Hematopoietic multipotent progenitor cell treated with erythropoietin and hydrocortisone succinate and interleukin-3 and kit ligand, for 4 days (in vitro differentiated cells): Measurements from ENCODE around the gene BET1L.
"Not testable (repeated sequence)": the region's sequence is repeated elsewhere in the genome, so short reads cannot be mapped to it uniquely, and the experiment has no call there.

ENCODE experiments used
- DNase-seq: peaks from one replicate; pipeline ENCODE4 v3.0.0-alpha.2; 2015

BET1L gene, protein sequence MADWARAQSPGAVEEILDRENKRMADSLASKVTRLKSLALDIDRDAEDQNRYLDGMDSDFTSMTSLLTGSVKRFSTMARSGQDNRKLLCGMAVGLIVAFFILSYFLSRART

DNA sequence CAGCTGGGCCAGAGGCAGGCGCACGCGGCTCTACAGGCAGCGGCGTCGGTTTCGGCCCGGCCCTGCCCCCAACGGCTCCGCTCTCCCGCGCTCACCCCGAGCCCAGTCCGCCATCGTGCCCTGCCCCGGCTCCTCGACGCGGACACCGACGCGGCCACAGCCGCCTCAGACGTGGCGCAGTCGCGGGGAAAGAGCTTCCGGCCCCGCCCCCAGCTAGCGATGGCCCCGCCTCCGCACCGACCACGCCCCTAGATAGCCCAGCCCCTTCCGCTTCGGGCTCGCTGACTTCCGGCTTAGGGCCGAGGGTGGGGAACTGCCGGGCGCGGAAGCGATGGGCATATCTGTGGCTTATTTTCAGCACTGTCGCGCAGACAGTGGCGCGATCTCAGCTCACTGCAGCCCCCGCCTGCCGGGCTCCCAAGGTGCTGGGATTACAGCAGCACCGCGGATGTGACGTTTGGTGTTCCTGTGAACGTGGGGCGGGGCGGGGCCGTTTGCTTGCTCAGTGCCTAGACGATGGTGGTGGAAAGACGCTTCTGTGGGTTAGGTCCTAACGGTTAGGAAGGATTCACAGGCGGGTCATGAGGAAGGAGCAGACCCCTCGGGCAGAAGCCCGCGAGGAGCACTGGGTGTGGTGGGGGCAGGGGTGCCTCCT, at the start of gene BET1L, which contains the start of gene RIC8A:
Gene BET1L (minus strand): TSS at position 192 of the 655 bp plus-strand sequence. CDS start 78 bp downstream, at position 114.
Gene RIC8A (plus strand): TSS at position 501 of the 655 bp plus-strand sequence. CDS start 1,147 bp downstream, outside the sequence.
- peak; percentile 100 for DNase-seq

DNA sequence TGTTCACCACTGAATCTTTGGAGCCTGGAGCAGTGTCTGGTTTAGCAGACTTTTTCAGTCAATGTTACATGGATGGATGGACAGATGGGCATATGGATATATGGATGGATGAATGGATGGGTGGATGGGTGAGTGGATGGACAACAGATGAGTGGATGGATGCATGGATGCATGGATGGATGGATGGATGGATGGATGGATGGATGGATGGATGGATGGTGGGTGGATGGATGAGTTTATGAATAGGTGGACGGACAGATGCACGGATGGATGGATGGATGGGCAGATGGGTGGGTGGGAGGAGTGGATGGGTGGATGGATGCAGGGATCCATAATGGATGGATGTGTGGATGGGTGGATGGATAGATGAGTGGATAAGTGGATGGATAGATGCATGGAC, 48.6 kb upstream of the BET1L start:
- DNase-seq = no peak

DNA sequence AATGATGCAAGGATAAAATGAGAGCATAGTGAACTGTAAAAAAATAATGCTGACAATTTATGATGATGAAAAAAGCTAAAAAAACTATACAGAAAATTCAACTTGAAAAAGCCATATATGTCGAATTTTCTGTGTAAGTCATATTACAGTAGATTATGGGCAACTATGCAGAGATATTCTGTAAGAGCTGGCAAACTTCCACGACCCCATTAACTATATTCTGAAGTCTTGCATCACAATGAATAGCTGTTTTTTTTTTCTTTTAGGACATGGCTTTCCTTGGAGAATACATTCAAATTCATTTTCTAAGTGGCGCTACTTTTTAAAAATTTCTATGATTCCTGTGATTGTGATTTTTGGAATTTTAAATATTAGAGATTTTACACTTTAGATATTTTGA, 48.0 kb upstream of the BET1L start:
- DNase-seq = peak; percentile 47

DNA sequence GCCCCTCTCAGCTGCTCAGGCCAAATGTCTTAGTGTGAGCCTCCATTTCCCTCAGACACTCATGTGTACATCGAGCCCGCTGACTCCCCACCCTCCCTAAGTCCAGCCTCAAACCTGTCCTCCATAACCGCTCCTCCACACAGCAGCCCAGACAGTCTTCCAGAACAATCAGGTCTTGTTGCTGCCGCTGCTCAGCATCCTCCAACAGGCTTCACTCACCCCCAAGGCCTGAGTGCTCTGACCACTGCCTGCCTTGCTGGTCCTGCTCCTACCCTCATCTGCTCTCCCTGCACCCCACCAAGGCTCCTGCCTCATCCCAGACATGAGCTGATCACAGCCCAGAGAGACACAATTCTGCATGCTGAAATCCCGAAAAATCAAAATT, 46.7 kb upstream of the BET1L start:
- DNase-seq = no peak

DNA sequence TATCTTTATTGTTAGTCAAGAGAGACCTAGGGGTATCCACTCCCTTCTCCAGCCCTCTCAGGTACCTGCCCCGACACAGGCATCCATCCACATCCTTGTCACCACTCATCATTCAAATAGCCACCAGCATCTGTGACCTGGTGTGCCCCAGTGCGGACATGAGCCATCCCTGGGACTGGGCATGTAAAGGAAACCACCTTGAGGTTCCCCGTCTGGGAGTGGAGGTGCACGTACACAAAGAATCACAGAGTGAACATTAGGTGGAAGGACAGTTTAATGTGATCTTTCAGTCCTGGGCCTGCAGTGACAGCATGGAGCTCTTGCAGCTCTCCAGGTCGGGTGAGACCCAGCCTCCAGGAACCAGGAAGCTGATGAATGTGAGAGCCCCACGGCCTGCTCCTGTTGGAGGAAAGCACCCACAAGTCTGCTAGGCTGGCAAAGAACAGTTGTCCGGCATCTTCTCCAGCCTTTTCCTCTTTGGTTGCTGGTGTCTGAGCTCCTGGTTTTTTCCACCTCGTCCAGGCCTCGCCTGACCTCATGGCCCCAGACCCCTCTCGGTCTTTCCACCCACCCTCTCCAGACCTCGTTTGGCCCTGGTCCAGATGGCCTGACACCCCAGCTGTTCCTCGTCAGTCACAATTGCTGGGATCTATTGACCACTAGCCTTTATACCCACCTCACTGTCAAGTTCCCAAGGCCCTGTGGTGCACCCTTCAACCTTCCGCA, 46.1 kb upstream of the BET1L start:
- no peak for DNase-seq

DNA sequence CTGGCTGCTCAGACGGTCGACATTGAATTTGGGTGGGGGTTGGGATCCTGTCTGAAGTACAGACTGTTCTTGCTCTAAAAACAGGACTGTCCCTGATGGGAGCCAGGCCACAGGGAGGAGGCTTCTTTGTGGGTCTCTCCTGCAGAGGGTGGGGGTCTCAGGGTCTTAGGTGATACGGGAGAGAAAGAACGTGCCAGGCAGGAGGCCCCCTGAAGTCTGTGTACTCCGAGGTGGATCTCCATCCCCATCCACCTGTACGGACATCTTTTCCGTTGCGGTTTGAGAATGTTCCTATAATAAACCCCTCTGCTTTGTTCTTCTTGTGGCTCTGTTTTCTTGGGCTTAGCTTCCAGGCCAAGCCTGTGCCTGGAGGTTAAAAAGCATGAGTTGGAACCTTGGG, 45.5 kb upstream of the BET1L start:
- no peak for DNase-seq

DNA sequence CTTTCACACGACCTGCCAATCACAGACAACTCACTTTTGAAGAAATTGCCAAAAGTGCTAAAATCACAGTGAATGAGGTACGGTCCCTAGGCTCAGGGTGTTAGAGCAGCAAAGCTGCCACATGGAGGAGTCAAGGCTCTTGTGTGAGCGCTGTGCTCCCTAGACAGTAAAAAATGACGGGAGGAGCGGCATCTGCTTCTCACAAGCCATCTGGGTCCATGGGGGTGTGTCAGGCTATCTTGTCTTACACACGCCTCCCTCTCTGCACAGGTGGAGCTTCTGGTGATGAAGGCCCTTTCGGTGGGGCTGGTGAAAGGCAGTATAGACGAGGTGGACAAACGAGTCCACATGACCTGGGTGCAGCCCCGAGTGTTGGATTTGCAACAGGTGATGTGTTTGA, 44.4 kb upstream of the BET1L start:
- peak; percentile 22 for DNase-seq

DNA sequence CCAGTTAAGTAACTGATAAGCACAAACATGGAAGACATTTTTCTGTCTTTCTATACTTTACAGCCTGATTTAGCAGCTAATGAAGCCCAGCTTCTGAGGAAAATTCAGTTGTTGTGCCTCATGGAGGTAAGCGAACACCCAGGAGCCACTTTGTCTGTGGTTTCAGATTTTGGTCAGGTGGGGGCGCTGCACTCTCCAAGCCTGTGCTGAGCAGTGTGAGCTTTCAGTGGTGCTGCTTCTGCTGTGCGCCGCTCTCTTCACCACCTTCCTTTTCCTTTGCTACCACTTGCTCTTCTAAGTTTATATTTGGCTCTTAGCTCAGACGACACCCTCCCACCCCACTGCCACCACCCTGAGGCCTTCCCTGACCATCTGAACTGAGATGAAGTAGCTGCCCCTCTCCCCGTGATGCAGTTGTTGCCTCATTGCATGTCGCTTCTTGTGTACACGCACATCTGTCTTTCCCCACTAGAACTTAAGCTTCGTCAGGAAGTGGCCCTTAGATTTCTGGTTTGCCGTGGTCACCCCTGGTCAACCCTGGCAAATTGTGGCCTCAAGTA, 43.6 kb upstream of the BET1L start:
- peak; percentile 78 for DNase-seq

DNA sequence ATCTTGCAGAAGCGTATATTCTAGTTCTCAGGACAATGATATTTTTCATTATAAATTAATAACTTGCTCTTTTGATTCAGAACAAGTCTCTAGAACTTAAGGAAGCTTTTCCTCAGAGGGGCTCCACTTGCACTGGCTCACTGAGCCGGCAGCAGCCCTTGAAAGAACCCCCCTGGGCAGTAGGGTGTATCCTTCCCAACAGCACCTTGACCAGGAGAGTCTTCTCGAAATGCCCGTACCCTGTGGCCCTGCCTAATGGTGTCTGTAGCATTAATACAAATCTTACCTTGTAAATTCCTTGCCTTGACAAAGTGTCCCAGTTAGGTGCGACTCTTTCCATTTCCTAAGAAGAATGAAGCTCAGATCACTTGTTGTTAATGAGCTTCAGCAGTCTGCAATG, 43.1 kb upstream of the BET1L start:
- no peak for DNase-seq

DNA sequence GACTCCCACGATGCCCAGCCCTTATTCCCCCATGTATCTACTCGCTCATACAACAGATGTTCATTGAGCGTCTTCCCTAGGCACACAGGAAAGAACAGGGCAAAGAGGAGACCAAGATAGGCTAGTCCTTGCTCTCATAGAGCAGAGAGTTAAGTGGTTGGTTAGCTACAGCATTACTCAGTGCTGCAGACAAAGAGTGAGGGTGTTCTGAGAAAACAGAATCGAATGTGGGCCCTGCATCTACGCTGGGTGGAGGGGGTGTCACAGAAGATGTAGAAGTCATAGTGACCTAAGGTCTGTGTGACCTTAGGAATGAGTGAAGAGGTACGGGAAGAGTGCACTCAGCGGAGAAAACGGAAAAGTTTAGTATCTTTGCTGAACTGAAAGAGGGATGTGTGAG, 41.9 kb upstream of the BET1L start:
- DNase-seq = no peak

DNA sequence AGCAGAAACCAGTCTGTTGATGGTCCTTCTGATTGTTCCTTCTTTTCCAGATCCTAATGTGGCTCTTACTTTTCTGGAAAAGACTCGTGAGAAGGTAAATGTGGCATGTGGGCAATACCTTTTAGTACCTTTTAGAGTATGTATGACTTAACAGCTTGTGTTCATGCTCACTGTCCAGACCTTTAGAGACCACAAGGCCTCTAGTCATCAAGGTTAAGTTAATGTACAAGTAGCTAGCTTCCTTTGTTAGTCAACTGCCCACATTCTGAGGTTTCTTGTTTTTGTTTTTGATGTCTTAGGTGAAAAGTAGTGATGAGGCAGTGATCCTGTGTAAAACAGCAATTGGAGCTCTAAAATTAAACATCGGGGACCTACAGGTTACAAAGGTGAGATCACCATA, 37.2 kb upstream of the BET1L start:
- no peak for DNase-seq

DNA sequence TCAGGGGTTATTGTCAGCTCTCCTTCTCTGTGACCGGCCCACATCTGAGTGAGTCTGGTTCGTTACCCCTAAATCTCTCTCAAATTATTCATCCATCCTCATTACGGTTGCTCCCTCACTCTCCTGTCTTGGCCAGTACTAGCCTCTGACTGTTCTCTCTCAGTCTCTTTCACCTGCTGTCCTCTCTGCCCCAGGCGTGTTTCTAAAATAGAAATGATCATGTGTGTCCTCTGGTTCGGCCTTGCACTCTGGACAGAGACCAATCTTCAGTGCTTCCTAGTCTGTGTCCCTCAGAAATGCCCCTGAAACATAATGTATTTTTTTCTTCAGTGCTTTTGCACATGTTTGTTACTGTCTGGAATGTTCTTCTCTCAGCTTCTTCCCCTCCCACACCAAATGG, 34.4 kb upstream of the BET1L start:
- DNase-seq = no peak

DNA sequence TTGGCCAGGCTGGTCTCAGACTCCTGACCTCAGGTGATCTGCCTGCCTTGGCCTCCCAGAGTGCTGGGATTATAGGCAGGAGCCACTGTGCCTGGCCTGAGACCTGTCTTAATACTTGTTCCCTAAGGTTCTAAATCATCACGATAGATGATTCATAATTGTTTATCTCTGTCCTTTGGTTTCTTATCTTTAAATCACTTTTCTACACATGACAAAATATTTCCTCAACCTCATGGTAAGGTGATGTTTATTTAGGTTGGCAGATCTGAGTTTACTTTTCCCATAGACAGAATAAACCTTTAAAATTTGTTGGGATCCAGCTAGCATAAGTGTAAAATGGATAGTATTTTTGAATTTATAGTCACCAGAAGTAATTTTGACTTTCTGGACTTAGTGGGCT, 33.1 kb upstream of the BET1L start:
- DNase-seq = no peak

DNA sequence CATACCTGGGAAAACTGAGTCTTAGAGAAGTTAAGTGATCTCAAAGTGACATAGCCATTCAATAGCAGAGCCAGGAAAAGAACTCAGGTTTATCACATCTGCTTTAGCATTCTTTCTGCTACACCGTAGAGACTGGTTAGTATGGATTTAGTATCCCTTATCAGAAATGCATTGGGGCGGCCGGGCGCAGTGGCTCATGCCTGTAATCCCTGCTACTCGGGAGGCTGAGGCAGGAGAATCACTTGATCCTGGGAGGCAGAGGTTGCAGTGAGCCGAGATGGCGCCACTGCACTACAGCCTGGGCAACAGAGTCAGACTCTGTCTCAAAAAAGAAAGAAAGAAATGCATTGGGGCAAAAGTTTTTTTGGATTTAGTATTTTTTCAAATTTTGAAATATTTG, 31.1 kb upstream of the BET1L start:
- DNase-seq = not testable (repeated sequence)

DNA sequence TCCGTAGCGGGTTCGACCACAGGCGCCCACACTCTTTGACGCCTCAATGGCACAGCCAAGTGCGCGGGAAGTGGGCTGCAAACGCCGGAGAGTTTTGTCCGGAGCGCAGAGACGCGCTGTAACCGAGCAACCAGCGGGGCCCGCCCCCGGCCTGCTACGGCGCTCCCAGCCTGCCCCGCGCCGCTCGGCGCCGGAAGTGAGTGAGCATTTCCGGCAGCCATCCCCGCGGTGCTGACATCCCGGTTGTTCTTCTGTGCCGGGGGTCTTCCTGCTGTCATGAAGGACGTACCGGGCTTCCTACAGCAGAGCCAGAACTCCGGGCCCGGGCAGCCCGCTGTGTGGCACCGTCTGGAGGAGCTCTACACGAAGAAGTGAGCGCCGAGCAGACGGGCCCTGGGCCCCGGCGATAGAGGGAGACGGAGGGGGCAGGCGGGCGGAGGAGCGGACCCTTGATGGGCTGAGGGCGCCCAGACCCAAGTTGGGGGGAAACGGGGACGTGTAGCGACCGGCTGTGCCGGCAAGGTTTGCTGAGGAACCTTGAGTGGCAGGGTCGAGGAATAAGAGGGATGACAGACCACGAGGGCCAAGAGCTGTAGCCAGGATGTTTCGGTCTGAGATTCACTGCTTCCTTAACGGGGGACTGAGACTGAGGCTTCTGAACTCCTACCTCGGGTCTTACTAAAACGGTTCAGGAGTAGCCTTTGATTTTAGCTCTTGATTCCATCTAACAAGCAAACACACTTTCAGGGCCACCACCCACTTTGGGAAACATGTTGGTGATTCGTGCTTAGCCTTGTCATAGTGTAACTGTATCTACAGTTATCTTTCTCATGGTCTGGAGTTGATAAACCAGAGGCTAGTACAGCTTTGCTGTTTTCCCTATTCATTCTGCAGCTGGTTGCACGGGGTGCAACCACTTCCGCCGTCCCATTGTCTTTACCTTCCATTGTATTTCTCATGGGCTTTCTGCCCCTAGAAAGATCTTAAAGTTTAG, 29.9 kb upstream of the BET1L start, which contains the start of gene PSMD13:
Gene PSMD13 (plus strand): TSS at position 203 of the 994 bp plus-strand sequence. CDS start 74 bp downstream, at position 277.
- DNase-seq = peak; percentile 95

DNA sequence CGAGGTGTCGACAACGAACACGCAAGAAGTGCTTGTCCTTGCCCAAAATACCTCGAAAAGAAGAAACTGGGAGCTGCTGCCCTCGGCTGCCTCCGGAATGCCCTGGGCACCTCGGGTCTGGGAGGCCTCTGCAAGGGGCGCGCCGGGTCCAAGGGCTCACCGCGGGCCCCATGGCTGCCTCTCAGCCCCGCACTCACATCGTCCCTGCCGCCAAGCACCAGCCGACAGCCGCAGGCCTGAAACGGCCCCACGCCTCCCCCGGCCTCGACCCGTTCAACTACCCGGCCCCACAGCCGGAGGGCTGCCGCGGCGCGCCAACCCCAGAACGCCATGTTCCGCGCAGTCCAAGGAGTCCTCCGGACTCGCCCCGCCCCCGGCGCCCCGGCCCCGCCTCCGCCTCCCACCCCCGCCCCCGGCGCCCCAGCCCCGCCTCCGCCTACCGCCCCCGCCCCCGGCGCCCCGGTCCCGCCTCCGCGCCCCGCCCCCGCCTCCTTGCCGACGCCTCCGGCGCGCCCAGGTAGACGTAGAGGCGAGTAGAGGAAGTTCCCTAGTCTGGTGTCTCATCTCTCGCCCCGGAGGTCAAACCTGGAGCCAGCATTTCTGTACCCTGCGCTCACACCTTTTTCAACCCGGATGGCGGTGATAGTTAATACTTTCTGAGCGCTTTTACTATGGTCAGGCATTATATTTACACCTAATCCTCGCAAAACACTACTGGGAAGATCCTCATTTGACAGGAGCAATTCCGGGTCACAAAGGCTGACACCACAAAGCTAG, 29.0 kb upstream of the BET1L start, which contains the start of gene SIRT3:
Gene SIRT3 (minus strand): TSS at position 346 of the 777 bp plus-strand sequence. CDS start 14 bp downstream, at position 332.
- peak; percentile 95 for DNase-seq

DNA sequence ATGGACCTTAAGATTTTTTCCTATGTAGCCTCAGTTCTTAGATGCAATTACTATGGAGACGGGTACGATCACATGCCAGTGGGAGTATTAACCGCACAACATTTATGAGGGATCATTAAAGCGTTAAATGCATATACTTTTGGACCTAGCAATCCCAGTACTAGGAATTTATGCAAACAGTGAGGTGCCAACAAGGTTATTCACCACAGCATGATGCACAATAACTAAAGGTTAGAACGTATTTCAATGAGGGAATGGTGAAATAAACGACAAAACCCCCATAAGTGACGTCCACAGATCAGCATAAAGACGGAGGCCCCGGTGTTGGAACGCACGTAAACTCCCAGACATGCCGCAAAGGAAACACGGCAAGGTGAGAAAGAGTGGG, 28.4 kb upstream of the BET1L start:
- DNase-seq = peak; percentile 59

DNA sequence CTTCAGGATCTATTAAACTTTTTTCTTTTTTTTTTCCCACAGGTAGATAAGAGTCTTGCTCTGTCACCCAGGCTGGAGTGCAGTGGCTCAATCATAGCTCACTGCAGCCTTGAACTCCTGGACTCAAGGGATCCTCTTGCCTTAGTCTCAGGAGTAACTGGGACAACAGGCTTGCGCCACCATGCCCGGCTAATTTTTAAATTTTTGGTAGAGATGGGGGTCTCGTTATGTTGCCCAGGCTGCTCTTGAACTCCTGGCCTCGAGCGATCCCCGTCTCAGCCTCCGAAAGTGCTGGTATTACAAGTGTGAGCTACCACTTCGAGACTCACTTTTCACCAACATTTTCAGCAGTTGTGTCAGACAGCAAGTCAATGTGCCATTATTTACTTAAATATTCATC, 28.0 kb upstream of the BET1L start:
- no peak for DNase-seq

DNA sequence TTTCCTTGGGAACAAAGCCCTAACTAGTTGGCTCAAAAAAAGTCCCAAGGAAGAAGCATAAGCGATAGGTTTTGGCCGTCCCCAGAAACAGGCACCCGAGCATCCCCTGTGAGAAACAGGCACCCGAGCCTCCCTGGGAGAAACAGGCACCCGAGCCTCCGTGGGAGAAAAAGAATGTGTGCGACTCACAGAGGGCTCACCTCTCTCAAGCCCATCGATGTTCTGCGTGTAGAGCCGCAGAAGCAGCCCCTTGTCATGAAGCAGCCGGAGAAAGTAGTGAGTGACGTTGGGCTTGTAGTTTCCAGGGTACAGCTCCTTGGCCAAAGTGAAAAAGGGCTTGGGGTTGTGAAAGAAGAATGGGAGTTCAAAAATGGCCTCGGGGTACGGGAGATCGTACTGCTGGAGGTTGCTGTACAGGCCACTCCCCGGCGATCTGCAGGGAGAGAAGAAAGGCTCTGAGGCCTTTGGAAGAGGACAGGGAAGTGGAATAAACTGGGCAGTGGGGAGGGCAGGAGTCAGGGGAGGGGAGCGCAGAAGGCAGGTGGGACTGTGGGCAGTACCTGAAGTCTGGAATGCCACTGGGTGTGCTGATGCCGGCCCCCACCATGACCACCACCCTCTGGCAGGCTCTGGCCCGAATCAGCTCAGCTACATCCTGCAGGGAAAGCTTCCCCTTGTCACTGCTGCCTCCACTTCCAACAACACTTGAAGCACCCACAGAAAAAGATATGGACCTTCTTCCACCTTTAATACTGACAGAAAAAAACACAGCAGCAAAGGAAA, 25.8 kb upstream of the BET1L start:
- DNase-seq = no peak

DNA sequence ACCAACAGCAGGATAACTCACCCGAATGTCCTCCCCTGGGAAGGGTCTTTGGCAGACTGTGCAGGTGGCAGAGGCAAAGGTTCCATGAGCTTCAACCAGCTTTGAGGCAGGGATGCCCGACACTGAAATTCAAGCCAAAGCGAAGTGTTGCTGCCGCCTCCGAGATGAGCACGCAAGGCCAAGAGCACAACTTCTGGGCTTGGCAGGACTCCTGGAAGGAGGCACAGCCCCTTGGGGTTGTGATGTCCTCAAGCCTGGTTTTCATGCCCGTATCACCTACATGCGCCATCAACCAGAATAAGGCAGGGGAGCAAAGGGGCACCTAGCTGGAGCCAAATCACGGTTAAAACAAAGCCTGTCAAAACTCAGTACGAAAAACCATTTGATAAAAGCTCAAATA, 23.2 kb upstream of the BET1L start:
- no peak for DNase-seq
